ENCODE data around the gene CROCC2. TPM values are rescaled to one million over a fixed set of nuclear protein-coding genes. Genes with fewer than 3 reads are reported as not detected.

The CROCC2 gene
- total and polyA plus RNA-seq, 10 of the 15 experiments (the other 5 are each of a cell fraction or from before 2014, with no cell fraction given), result not detected

GRCh38 chr2:240869109-240869955, 36.8 kb upstream of the CROCC2 start:
- H3K27me3 ChIP-seq (replicated peaks in 1 of 2; ENCODE audit: control insufficient read depth in 2 of 2, insufficient read depth in 2 of 2, low read length in 1 of 2), result peaks cover 2 to 4% of the 10 kb centered on the region in 2 experiments; a peak in 3 of 4 replicates
- H2AFZ ChIP-seq (ENCODE audit: control insufficient read depth, low read depth, low read length), result no peak overlapping the region
- in situ Hi-C loops (cut with MboI) (no loop called here), intact Hi-C loops (cut with micrococcal nuclease; ENCODE audit: unreplicated experiment) (no loop called here)
- no peak for FAIRE-seq
- H3K9me3 ChIP-seq (replicated peaks; ENCODE audit: control insufficient read depth, insufficient read depth, low read length), result no peaks in the 10 kb centered on the region
- POLR2A ChIA-PET, result no interaction called here
- 38% methylated on average over 25 of the region's 25 CpGs for whole genome bisulfite sequencing (ENCODE audit: insufficient coverage, insufficient replicate concordance, low lambda C conversion rate, missing lambda C conversion rate)
- H3K4me2 ChIP-seq (ENCODE audit: control insufficient read depth, insufficient read depth), result no peak overlapping the region
- BruUV-seq (replicated peaks), result no TSS peak
- no peak for ATAC-seq
- DNase-seq (ENCODE audit: low read depth, low spot score), result no peak
- no peaks in the 10 kb centered on the region for H3K79me2 ChIP-seq (ENCODE audit: control insufficient read depth, insufficient read depth, low read length)
- H3K4me3 ChIP-seq, result no peak overlapping the region
- RAD21 ChIA-PET (ENCODE audit: unreplicated experiment), result no interaction called here
- H3K27ac ChIP-seq (ENCODE audit: control insufficient read depth, insufficient read depth), result no peak overlapping the region
- CTCF ChIA-PET, result no interaction called here
- H3K9ac ChIP-seq (ENCODE audit: control insufficient read depth, insufficient read depth, low read length), result no peak overlapping the region
- TF ChIP-seq ZBTB40 (IDR thresholded peaks at IDR 0.05; ENCODE audit: borderline replicate concordance), result no peak
- no peak for TF ChIP-seq YY1 (IDR thresholded peaks at IDR 0.05; ENCODE audit: low read depth, low read length)
- TF ChIP-seq SKIL (IDR thresholded peaks at IDR 0.05; ENCODE audit: low read depth, poor library complexity, severe bottlenecking), result no peak
- no peak for TF ChIP-seq RB1 (IDR thresholded peaks at IDR 0.05; ENCODE audit: borderline replicate concordance)
- no peak for TF ChIP-seq RFX5 (IDR thresholded peaks at IDR 0.05; ENCODE audit: low read depth, low read length)
- no peak for TF ChIP-seq TAF1 (IDR thresholded peaks at IDR 0.05; ENCODE audit: borderline replicate concordance, low read depth, low read length)
- no peak for TF ChIP-seq IRF3 (IDR thresholded peaks at IDR 0.05)
- TF ChIP-seq E4F1 (IDR thresholded peaks at IDR 0.05; ENCODE audit: borderline replicate concordance, partially characterized antibody), result no peak
- TF ChIP-seq PML (IDR thresholded peaks at IDR 0.05; ENCODE audit: low read length), result no peak
- TF ChIP-seq EED (IDR thresholded peaks at IDR 0.05; ENCODE audit: low read depth), result no peak
- SMC1A ChIA-PET (ENCODE audit: uncharacterized antibody, unreplicated experiment), result no interaction called here
- no peaks in the 10 kb centered on the region for H3K36me3 ChIP-seq (ENCODE audit: control insufficient read depth in 2 of 2, insufficient read depth in 2 of 2, low read length in 1 of 2)
- H4K20me1 ChIP-seq (ENCODE audit: control insufficient read depth, insufficient read depth), result no peaks in the 10 kb centered on the region
- H3K4me1 ChIP-seq (ENCODE audit: control insufficient read depth, insufficient read depth, low read length), result no peaks in the 10 kb centered on the region

Measured in GM12878 (cell line).